Thyroid gland (tissue), 4 donors: ENCODE results near the gene GBGT1. TPM values are rescaled to one million over a fixed set of nuclear protein-coding genes. Genes with fewer than 3 reads are reported as not detected.
A peak's percentile ranks its signal among the peaks of the same experiment; 100 is the strongest.

ENCODE experiments used
- DNase-seq, 2 donors: peaks; one replicate each; pipeline ENCODE4 v3.0.0-alpha.2; 2019
- H3K27ac ChIP-seq, 3 donors: fragments of 200-600 bp; sonication (generic); 1 replicate in 2 of 3; 2 replicates in 1 of 3; pipeline ENCODE4 v1.5.1; 2016 to 2019; ENCODE audit warnings: mild to moderate bottlenecking in 1 of 3, moderate library complexity in 1 of 3
- H3K27me3 ChIP-seq: fragments of 200-600 bp; sonication (generic); one replicate; pipeline ENCODE4 v1.5.1; 2019
- H3K36me3 ChIP-seq, 2 donors: fragments of 200-600 bp; sonication (generic); one replicate each; pipeline ENCODE4 v1.5.1; 2016 to 2019
- H3K4me1 ChIP-seq, 2 donors: fragments of 200-600 bp; sonication (generic); one replicate each; pipeline ENCODE4 v1.5.1; 2017 to 2019
- H3K4me3 ChIP-seq, 3 donors: fragments of 200-600 bp; sonication (generic); replicated peaks in 1 of 3; 1 replicate in 2 of 3; 2 replicates in 1 of 3; pipeline ENCODE4 v1.5.1; 2016; ENCODE audit warnings: mild to moderate bottlenecking in 1 of 3
- H3K9me3 ChIP-seq: fragments of 200-600 bp; sonication (generic); one replicate; pipeline ENCODE4 v1.5.1; 2017
- CTCF ChIP-seq, 6 experiments: fragments of 200-600 bp in 3 of 6; fragments of 450-650 bp in 3 of 6; sonication (generic) in 3 of 6; IDR thresholded peaks; one replicate each; pipeline ENCODE4 v1.5.1; 2016 to 2019; ENCODE audit warnings: antibody characterized with exemption in 6 of 6, mild to moderate bottlenecking in 2 of 6, inconsistent platforms in 1 of 6, moderate library complexity in 1 of 6
- POLR2A ChIP-seq, 2 donors: fragments of 450-650 bp; IDR thresholded peaks; one replicate each; pipeline ENCODE4 v1.6.1; 2017; ENCODE audit warnings: antibody characterized with exemption in 2 of 2, mild to moderate bottlenecking in 2 of 2, moderate library complexity in 1 of 2
- WGBS, 2 donors: methylation state at CpG; one replicate each; pipeline ENCODE4 v1.1.5; 2017; 5-methylcytosine and 5-hydroxymethylcytosine counted together
- intact Hi-C: fragments of 100-400 bp; cut with DNase I; formaldehyde crosslinking; loops from one replicate; pipeline ENCODE4 v1.15.1; 2023
- total RNA-seq, 4 donors: library from RNA; depleted of rRNA; stranded (reverse); fragments of >200 nt; gene quantifications; one replicate each; pipeline ENCODE4 v1.2.3, GENCODE V29; 2016

GBGT1 gene
- total RNA-seq, 4 donors from 2014 or later: 21.4 to 45.0 (median 25.1) TPM

- Histone ChIP-seq H3K36me3 (no peaks in the 10 kb centered on the region), H3K9me3 (no peaks in the 10 kb centered on the region), H3K27ac (peak overlapping the region in 2 of 3 donors; percentile 49 to 92), H3K27me3 (no peaks in the 10 kb centered on the region), H3K4me3 (no peak overlapping the region), H3K4me1 (peaks cover 77 to 93% of the 10 kb centered on the region in 2 donors)
- intact Hi-C loops: no loop called here
- DNase-seq: peak; percentile 89 to 91
- 41 to 71% methylated on average over 7 to 10 of the region's 18 CpGs for WGBS, 2 donors
- TF ChIP-seq CTCF (IDR thresholded peaks at IDR 0.05) (peak in 3 of 6 experiments; percentile 13 to 37 (median 29)), POLR2A (IDR thresholded peaks at IDR 0.05) (no peak)
Observed at GRCh38 chr9:133117271-133118178, 46.2 kb downstream of the GBGT1 start.

GRCh38 chr9:133116346-133117231 lies 47.1 kb downstream of the GBGT1 start:
- H3K27ac ChIP-seq: peak overlapping the region in 2 of 3 donors; percentile 24 to 92
- H3K4me3 ChIP-seq: no peak overlapping the region
- H3K4me1 ChIP-seq: peaks cover 72 to 91% of the 10 kb centered on the region in 2 donors
- no peak for TF ChIP-seq POLR2A (IDR thresholded peaks at IDR 0.05)
- TF ChIP-seq CTCF (IDR thresholded peaks at IDR 0.05): no peak
- intact Hi-C loops: no loop called here
- no peaks in the 10 kb centered on the region for H3K9me3 ChIP-seq
- WGBS, 2 donors: 78 to 79% methylated on average over 5 to 8 of the region's 20 CpGs
- peak in 1 of 2 donors; percentile 3 for DNase-seq
- no peaks in the 10 kb centered on the region for H3K36me3 ChIP-seq
- H3K27me3 ChIP-seq: no peaks in the 10 kb centered on the region

GRCh38 chr9:133115604-133116345 lies 47.9 kb downstream of the GBGT1 start:
- Histone ChIP-seq H3K36me3 (no peaks in the 10 kb centered on the region), H3K27ac (peak overlapping the region in 1 of 3 donors; percentile 78), H3K27me3 (no peaks in the 10 kb centered on the region), H3K4me3 (no peak overlapping the region), H3K4me1 (peaks cover 69 to 87% of the 10 kb centered on the region in 2 donors), H3K9me3 (no peaks in the 10 kb centered on the region)
- TF ChIP-seq CTCF (IDR thresholded peaks at IDR 0.05): no peak
- TF ChIP-seq POLR2A (IDR thresholded peaks at IDR 0.05): no peak
- WGBS, 2 donors: 84 to 96% methylated on average over 13 to 27 of the region's 32 CpGs
- intact Hi-C loops: no loop called here
- DNase-seq: peak in 1 of 2 donors; percentile 2

- intact Hi-C loops: no loop called here
- peaks cover 62 to 81% of the 10 kb centered on the region in 2 donors for H3K4me1 ChIP-seq
- DNase-seq: no peak
- H3K4me3 ChIP-seq: no peak overlapping the region
- H3K27me3 ChIP-seq: no peaks in the 10 kb centered on the region
- TF ChIP-seq POLR2A (IDR thresholded peaks at IDR 0.05) (no peak), CTCF (IDR thresholded peaks at IDR 0.05) (no peak)
- H3K36me3 ChIP-seq: peaks cover 4 to 5% of the 10 kb centered on the region in 2 donors
- H3K9me3 ChIP-seq: no peaks in the 10 kb centered on the region
- H3K27ac ChIP-seq: peak overlapping the region; percentile 49 to 78 (median 55)
- 87 to 91% methylated on average over 6 to 7 of the region's 19 CpGs for WGBS, 2 donors
Observed at GRCh38 chr9:133114886-133115603, 48.7 kb downstream of the GBGT1 start.
